Ovary (tissue), 9 donors: ENCODE results near the gene BRINP1. TPM values are rescaled to one million over a fixed set of nuclear protein-coding genes. Genes with fewer than 3 reads are reported as not detected.

Experiments
- DNase-seq, 5 donors: peaks; one replicate each; pipeline ENCODE4 v3.0.0-alpha.2; 2019 to 2020
- H3K27ac ChIP-seq, 2 donors: fragments of 200-600 bp; one replicate each; pipeline versions ENCODE4 v1.5.1 to v1.8.0; 2019 to 2022
- H3K27me3 ChIP-seq: fragments of 200-600 bp; one replicate; pipeline ENCODE4 v1.8.0; 2022
- H3K36me3 ChIP-seq: fragments of 200-600 bp; sonication (generic); one replicate; pipeline ENCODE4 v1.5.1; 2019
- H3K4me1 ChIP-seq: one replicate; pipeline ENCODE4 v1.8.1; 2013; ENCODE audit warnings: mild to moderate bottlenecking, moderate library complexity; ENCODE audit not compliant: insufficient read depth
- H3K4me3 ChIP-seq: fragments of 200-600 bp; sonication (generic); one replicate; pipeline ENCODE4 v1.5.1; 2017
- H3K9me3 ChIP-seq, 2 donors: fragments of 200-600 bp in 1 of 2; sonication (generic) in 1 of 2; one replicate each; pipeline versions ENCODE4 v1.5.1 to v1.8.1; 2013 to 2019; ENCODE audit warnings: mild to moderate bottlenecking in 1 of 2, moderate library complexity in 1 of 2
- CTCF ChIP-seq, 3 donors: fragments of 450-650 bp in 2 of 3; fragments of 200-600 bp in 1 of 3; IDR thresholded peaks; one replicate each; pipeline versions ENCODE4 v1.5.1 to v1.8.0; 2016 to 2022; ENCODE audit warnings: antibody characterized with exemption in 3 of 3, mild to moderate bottlenecking in 1 of 3
- EP300 ChIP-seq: sonication (generic); formaldehyde crosslinking; IDR thresholded peaks from one replicate; pipeline ENCODE4 v1.6.1; 2017; ENCODE audit warnings: antibody characterized with exemption
- POLR2A ChIP-seq: fragments of 450-650 bp; IDR thresholded peaks from one replicate; pipeline ENCODE4 v1.6.1; 2017; ENCODE audit warnings: antibody characterized with exemption, mild to moderate bottlenecking, moderate library complexity
- WGBS, 3 donors: extraction: QIAGEN DNeasy Blood & Tissue Kit in 1 of 3; methylation state at CpG; one replicate each; pipeline versions ENCODE4 v1.1.5 to v1.1.7; 2013 to 2017; 5-methylcytosine and 5-hydroxymethylcytosine counted together
- intact Hi-C, 4 donors: fragments of 100-400 bp; cut with DNase I; formaldehyde crosslinking; loops; one replicate each; pipeline versions ENCODE4 v1.11.0 to v1.15.1; 2022 to 2023
- polyA plus RNA-seq, 2 donors: library from polyadenylated mRNA; stranded (reverse); fragments of 200-250 nt in 1 of 2; fragments of 350-450 nt in 1 of 2; fragmentation: Illumina TruSeq in 1 of 2; extraction: RNeasy Lipid Tissue Mini Kit (QIAGEN cat#74804) in 1 of 2; gene quantifications; one replicate each; pipeline ENCODE4 v1.2.3, GENCODE V29; 2013 to 2014
- total RNA-seq, 7 donors: library from RNA; depleted of rRNA in 2 of 7; stranded (reverse); fragments of >200 nt in 2 of 7; fragmentation: NEBNext Ultra II Directional in 3 of 7; extraction: Animal tissue kit (Norgen Biotek cat#: 25700) in 3 of 7; gene quantifications; one replicate each; pipeline versions ENCODE4 v1.1.0 to v1.2.4, GENCODE V29; 2016 to 2023
- donor health status: DM: no; HTN: no; CAD: no; lungs with moderate emphysema.
- donor health status: DM: no; HTN: no; CAD: no.
- donor health status: Bipolar disorder and iron deficiency.
- donor health status: DM: yes; HTN: yes; CAD: no.
- donor health status: DM: no; HTN: no; CAD: no.
- donor health status: DM: yes; HTN: yes; CAD: no.

BRINP1 gene
- total and polyA plus RNA-seq, 9 donors = 0.08 to 0.32 (median 0.13) TPM; not detected in 6

GRCh38 chr9:119284118-119284517 is 85.1 kb downstream of the BRINP1 start:
- Histone ChIP-seq H3K27me3 (no peaks in the 10 kb centered on the region), H3K36me3 (no peaks in the 10 kb centered on the region), H3K9me3 (no peaks in the 10 kb centered on the region), H3K4me3 (no peak overlapping the region), H3K4me1 (no peaks in the 10 kb centered on the region), H3K27ac (no peak overlapping the region)
- no peak for DNase-seq
- intact Hi-C loops = loop anchor here in 1 of 4 donors (10.0 kb wide), 1 partner anchor 569 kb away; no protein-coding TSS in a partner anchor
- WGBS, 3 donors = 54 to 61% (median 56%) methylated on average over 4 of the region's 4 CpGs
- no peak for TF ChIP-seq POLR2A
- TF ChIP-seq EP300 = no peak
- no peak for TF ChIP-seq CTCF (IDR thresholded peaks at IDR 0.05)

- Histone ChIP-seq H3K9me3 (no peaks in the 10 kb centered on the region), H3K36me3 (no peaks in the 10 kb centered on the region), H3K27me3 (no peaks in the 10 kb centered on the region), H3K4me3 (no peak overlapping the region), H3K4me1 (no peaks in the 10 kb centered on the region), H3K27ac (no peak overlapping the region)
- intact Hi-C loops = loop anchor here in 1 of 4 donors (10.0 kb wide), 1 partner anchor 568 kb away; no protein-coding TSS in a partner anchor
- TF ChIP-seq CTCF (IDR thresholded peaks at IDR 0.05) (no peak), POLR2A (no peak), EP300 (no peak)
- WGBS, 3 donors = 44 to 55% (median 48%) methylated on average over 18 of the region's 18 CpGs
- no peak for DNase-seq
Observed at GRCh38 chr9:119283078-119283794, 86.0 kb downstream of the BRINP1 start.

DNA sequence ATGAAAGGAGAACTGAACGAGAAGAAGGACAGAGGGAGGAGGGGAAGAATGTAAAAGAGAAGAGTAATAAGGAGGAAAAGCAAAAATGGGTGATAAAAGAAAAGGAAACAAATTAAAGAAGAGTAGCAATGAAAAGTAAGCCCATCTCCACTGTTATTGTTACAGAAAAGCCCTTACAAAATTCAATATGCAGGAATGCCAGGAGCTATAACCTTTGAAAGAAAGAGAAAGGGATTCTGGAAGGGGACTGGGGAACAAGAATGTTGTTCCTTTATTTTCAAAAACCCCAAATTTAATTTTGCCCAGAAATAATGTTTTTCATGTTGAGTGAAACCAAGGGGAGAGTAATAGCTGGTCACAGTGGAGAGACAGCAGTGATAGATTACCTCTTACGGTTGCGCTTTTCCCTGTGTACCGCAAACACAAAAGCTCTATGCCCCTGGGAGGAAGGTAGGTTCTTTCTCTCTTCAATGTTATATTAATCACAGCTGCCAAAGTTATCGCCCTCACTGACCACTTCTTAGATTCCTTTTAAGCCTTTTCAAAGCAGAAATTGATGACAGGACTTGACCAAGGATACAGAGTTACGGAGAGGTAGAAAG is 86.7 kb downstream of the BRINP1 start:
- no peaks in the 10 kb centered on the region for H3K9me3 ChIP-seq
- H3K4me1 ChIP-seq = no peaks in the 10 kb centered on the region
- no peaks in the 10 kb centered on the region for H3K27me3 ChIP-seq
- no peaks in the 10 kb centered on the region for H3K36me3 ChIP-seq
- TF ChIP-seq CTCF (IDR thresholded peaks at IDR 0.05) = no peak
- WGBS, 3 donors = 46 to 55% (median 47%) methylated on average over 6 of the region's 6 CpGs
- intact Hi-C loops = loop anchor here in 1 of 4 donors (10.0 kb wide), 1 partner anchor 568 kb away; no protein-coding TSS in a partner anchor
- no peak overlapping the region for H3K4me3 ChIP-seq
- no peak for DNase-seq
- H3K27ac ChIP-seq = no peak overlapping the region

DNA sequence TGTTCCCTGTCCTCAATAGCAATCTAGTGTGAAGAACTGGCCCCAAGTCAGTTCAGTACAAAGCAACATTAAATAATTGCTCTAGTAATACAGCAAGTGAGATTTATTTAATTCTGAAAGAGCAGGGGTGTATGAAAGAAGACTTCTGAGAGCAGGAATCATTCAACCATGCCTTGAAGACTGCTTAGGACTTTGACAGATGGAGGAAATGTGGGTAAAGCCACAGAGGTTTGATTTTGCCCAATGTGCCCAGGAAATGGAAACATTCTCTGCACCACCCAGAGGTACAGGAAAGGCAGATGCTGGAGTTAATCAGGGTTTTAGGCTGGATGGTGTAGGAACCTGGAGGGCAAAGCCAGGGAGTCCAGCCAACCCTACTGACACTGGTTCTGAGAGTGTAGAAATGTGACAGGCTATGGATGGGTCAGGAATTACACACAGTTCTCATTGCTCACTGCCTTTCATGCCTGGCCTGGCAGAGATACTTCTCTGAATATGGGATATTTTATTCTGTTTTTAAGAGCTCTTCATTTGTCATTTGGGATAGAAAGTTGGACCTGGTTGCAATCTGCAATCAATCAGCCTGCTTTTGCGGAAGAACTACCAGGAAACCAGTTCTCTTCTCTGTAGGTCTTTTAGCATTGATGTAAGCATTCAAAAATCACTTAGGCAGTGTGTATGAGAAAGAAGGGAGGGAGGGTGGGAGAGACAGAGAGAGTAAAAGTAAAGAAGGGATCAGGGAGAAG is 88.3 kb downstream of the BRINP1 start:
- TF ChIP-seq POLR2A (no peak), CTCF (IDR thresholded peaks at IDR 0.05) (no peak), EP300 (no peak)
- Histone ChIP-seq H3K9me3 (no peaks in the 10 kb centered on the region), H3K27me3 (no peaks in the 10 kb centered on the region), H3K4me3 (no peak overlapping the region), H3K4me1 (no peaks in the 10 kb centered on the region), H3K36me3 (no peaks in the 10 kb centered on the region), H3K27ac (no peak overlapping the region)
- intact Hi-C loops = loop anchor here in 1 of 4 donors (10.0 kb wide), 1 partner anchor 566 kb away; no protein-coding TSS in a partner anchor
- WGBS, 3 donors = 68 to 84% (median 82%) methylated on average over 1 of the region's 1 CpG
- DNase-seq = no peak
